ENCODE measurements around the gene GRIP1. TPM values are rescaled to one million over a fixed set of nuclear protein-coding genes. Genes with fewer than 3 reads are reported as not detected.

The GRIP1 gene
- total RNA-seq, 1 donor, result under 0.01 TPM

- Histone ChIP-seq H3K4me1 (ENCODE audit: insufficient read depth, low read length) (no peaks in the 10 kb centered on the region), H3K27ac (ENCODE audit: low read depth, low read length) (no peak overlapping the region), H3K4me3 (ENCODE audit: insufficient read depth, low read length) (no peak overlapping the region), H4K20me1 (ENCODE audit: insufficient read depth, low read length) (no peaks in the 10 kb centered on the region), H3K9me3 (ENCODE audit: low read depth, low read length) (no peaks in the 10 kb centered on the region), H3K36me3 (ENCODE audit: insufficient read depth, low read length) (no peaks in the 10 kb centered on the region), H3K27me3 (ENCODE audit: insufficient read depth, low read length) (peaks cover 11% of the 10 kb centered on the region), H3K4me2 (ENCODE audit: insufficient read depth, low read length) (no peak overlapping the region), H3K79me2 (ENCODE audit: insufficient read depth, low read length) (no peaks in the 10 kb centered on the region), H2AFZ (ENCODE audit: low read length) (no peak overlapping the region)
- no peak for DNase-seq (ENCODE audit: insufficient read length, low spot score, missing footprints)
- TF ChIP-seq CTCF (IDR thresholded peaks at IDR 0.05; ENCODE audit: extremely low read depth, low read depth, low read length), result no peak
These were observed 313.0 kb downstream of the GRIP1 start for GRCh38 chr12:66365718-66366490.

GRCh38 chr12:66361703-66362102 lies 317.2 kb downstream of the GRIP1 start:
- no peak for DNase-seq (ENCODE audit: insufficient read length, low spot score, missing footprints)
- H3K4me2 ChIP-seq (ENCODE audit: insufficient read depth, low read length), result no peak overlapping the region
- H3K79me2 ChIP-seq (ENCODE audit: insufficient read depth, low read length), result no peaks in the 10 kb centered on the region
- no peaks in the 10 kb centered on the region for H3K4me1 ChIP-seq (ENCODE audit: insufficient read depth, low read length)
- no peaks in the 10 kb centered on the region for H3K9me3 ChIP-seq (ENCODE audit: low read depth, low read length)
- H3K36me3 ChIP-seq (ENCODE audit: insufficient read depth, low read length), result no peaks in the 10 kb centered on the region
- H3K4me3 ChIP-seq (ENCODE audit: insufficient read depth, low read length), result no peak overlapping the region
- no peak overlapping the region for H2AFZ ChIP-seq (ENCODE audit: low read length)
- H3K27ac ChIP-seq (ENCODE audit: low read depth, low read length), result no peak overlapping the region
- TF ChIP-seq CTCF (IDR thresholded peaks at IDR 0.05; ENCODE audit: extremely low read depth, low read depth, low read length), result no peak
- H3K27me3 ChIP-seq (ENCODE audit: insufficient read depth, low read length), result no peaks in the 10 kb centered on the region
- H4K20me1 ChIP-seq (ENCODE audit: insufficient read depth, low read length), result no peaks in the 10 kb centered on the region

- Histone ChIP-seq H3K27me3 (ENCODE audit: insufficient read depth, low read length) (no peaks in the 10 kb centered on the region), H3K79me2 (ENCODE audit: insufficient read depth, low read length) (no peaks in the 10 kb centered on the region), H3K9me3 (ENCODE audit: low read depth, low read length) (no peaks in the 10 kb centered on the region), H3K36me3 (ENCODE audit: insufficient read depth, low read length) (no peaks in the 10 kb centered on the region), H3K4me1 (ENCODE audit: insufficient read depth, low read length) (no peaks in the 10 kb centered on the region), H3K4me3 (ENCODE audit: insufficient read depth, low read length) (no peak overlapping the region), H4K20me1 (ENCODE audit: insufficient read depth, low read length) (no peaks in the 10 kb centered on the region), H3K27ac (ENCODE audit: low read depth, low read length) (no peak overlapping the region), H3K4me2 (ENCODE audit: insufficient read depth, low read length) (no peak overlapping the region), H2AFZ (ENCODE audit: low read length) (no peak overlapping the region)
- no peak for DNase-seq (ENCODE audit: insufficient read length, low spot score, missing footprints)
- no peak for TF ChIP-seq CTCF (IDR thresholded peaks at IDR 0.05; ENCODE audit: extremely low read depth, low read depth, low read length)
These were observed 319.6 kb downstream of the GRIP1 start for GRCh38 chr12:66359300-66359699.

GRCh38 chr12:66354291-66354690 lies 324.6 kb downstream of the GRIP1 start:
- no peaks in the 10 kb centered on the region for H4K20me1 ChIP-seq (ENCODE audit: insufficient read depth, low read length)
- no peak for DNase-seq (ENCODE audit: insufficient read length, low spot score, missing footprints)
- no peak overlapping the region for H3K27ac ChIP-seq (ENCODE audit: low read depth, low read length)
- H3K9me3 ChIP-seq (ENCODE audit: low read depth, low read length), result no peaks in the 10 kb centered on the region
- no peak overlapping the region for H3K4me3 ChIP-seq (ENCODE audit: insufficient read depth, low read length)
- H3K79me2 ChIP-seq (ENCODE audit: insufficient read depth, low read length), result no peaks in the 10 kb centered on the region
- H3K36me3 ChIP-seq (ENCODE audit: insufficient read depth, low read length), result no peaks in the 10 kb centered on the region
- H3K4me2 ChIP-seq (ENCODE audit: insufficient read depth, low read length), result no peak overlapping the region
- no peaks in the 10 kb centered on the region for H3K4me1 ChIP-seq (ENCODE audit: insufficient read depth, low read length)
- no peak overlapping the region for H2AFZ ChIP-seq (ENCODE audit: low read length)
- TF ChIP-seq CTCF (IDR thresholded peaks at IDR 0.05; ENCODE audit: extremely low read depth, low read depth, low read length), result no peak
- peaks cover 4% of the 10 kb centered on the region for H3K27me3 ChIP-seq (ENCODE audit: insufficient read depth, low read length)
